ENCODE results near the gene KCNQ1.
A peak's percentile ranks its signal among the peaks of the same experiment; 100 is the strongest.

The KCNQ1 gene

GRCh38 chr11:2691355-2691761 lies 246.6 kb downstream of the KCNQ1 start:
- DNase-seq: no peak

GRCh38 chr11:2691991-2692875 lies 247.4 kb downstream of the KCNQ1 start:
- no peak for DNase-seq

- no peak for DNase-seq
Measured at GRCh38 chr11:2693271-2694261, 248.8 kb downstream of the KCNQ1 start.

GRCh38 chr11:2694495-2694894 lies 249.7 kb downstream of the KCNQ1 start:
- DNase-seq: no peak

GRCh38 chr11:2694995-2695939 lies 250.5 kb downstream of the KCNQ1 start:
- no peak for DNase-seq

GRCh38 chr11:2696455-2696854 lies 251.6 kb downstream of the KCNQ1 start:
- DNase-seq: no peak

- no peak for DNase-seq
Measured at GRCh38 chr11:2697866-2698265, 253.1 kb downstream of the KCNQ1 start.

- no peak for DNase-seq
Measured at GRCh38 chr11:2698386-2699184, 253.8 kb downstream of the KCNQ1 start.

GRCh38 chr11:2699185-2699530 lies 254.3 kb downstream of the KCNQ1 start:
- DNase-seq: no peak

- peak; percentile 92 to 93 for DNase-seq
Measured at GRCh38 chr11:2699531-2700414, 255.0 kb downstream of the KCNQ1 start, which contains the start of gene KCNQ1OT1. Gene KCNQ1OT1 (minus strand): TSS chr11:2699994.

GRCh38 chr11:2700415-2701211 lies 255.8 kb downstream of the KCNQ1 start:
- peak in 1 of 2 donors; percentile 26 for DNase-seq

- DNase-seq: no peak
Measured at GRCh38 chr11:2701230-2701629, 256.4 kb downstream of the KCNQ1 start.

- no peak for DNase-seq
Measured at GRCh38 chr11:2701898-2702434, 257.2 kb downstream of the KCNQ1 start.

GRCh38 chr11:2702771-2703362 lies 258.1 kb downstream of the KCNQ1 start:
- no peak for DNase-seq

GRCh38 chr11:2703363-2704141 lies 258.7 kb downstream of the KCNQ1 start:
- no peak for DNase-seq

GRCh38 chr11:2704356-2704755 lies 259.5 kb downstream of the KCNQ1 start:
- no peak for DNase-seq

- no peak for DNase-seq
Measured at GRCh38 chr11:2704896-2705606, 260.2 kb downstream of the KCNQ1 start.

Measured in CD4-positive, alpha-beta T cell treated with Interleukin-4 for 1 hour (primary cell).